ENCODE data around the gene MSMB.
"Not testable (repeated sequence)": the region's sequence is repeated elsewhere in the genome, so short reads cannot be mapped to it uniquely, and the experiment has no call there.

Gene MSMB

DNA sequence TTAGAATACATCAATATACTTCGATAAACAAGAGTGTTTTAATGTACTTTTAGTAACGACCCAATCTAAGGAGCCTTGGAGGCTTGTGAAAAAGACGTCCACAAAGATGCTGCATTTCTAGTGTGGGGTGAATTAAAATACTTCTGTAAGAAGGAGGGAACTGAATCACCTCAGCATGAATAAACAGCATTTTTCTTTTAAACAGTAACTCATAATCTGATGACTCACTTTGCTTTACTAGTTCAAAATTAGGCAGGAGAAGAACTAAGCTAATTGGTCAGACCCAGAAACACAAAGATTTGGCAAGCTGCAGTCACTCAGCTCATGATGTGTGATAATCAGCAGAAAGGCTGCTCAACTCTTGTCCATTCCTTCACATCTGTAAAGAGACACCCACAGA, 39.9 kb downstream of the MSMB start:
- peak; percentile 60 for DNase-seq (ENCODE audit: low spot score)

- DNase-seq (ENCODE audit: low spot score), result no peak
These were observed 40.7 kb downstream of the MSMB start for GRCh38 chr10:46005383-46005782.

DNA sequence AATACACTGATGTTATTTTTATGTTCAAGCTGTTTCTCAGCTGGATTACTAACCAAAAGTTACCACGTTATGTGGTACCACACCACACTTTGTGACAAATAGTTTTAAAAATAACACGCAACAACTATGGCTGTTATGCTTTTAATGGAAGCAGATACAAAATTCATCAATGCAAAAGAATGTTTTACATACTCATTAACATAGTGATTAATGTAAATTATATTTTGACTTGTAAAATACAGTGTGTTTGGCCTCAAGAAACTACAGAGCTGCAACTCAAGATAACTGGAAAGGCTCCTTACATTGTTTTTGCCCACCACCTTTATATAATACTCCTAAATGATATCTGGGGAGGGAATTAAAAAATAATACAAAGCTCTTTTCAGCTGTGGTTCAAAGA, 41.1 kb downstream of the MSMB start:
- no peak for DNase-seq (ENCODE audit: low spot score)

- peak; percentile 32 for DNase-seq (ENCODE audit: low spot score)
These were observed 43.0 kb downstream of the MSMB start for GRCh38 chr10:46002916-46003693.

DNA sequence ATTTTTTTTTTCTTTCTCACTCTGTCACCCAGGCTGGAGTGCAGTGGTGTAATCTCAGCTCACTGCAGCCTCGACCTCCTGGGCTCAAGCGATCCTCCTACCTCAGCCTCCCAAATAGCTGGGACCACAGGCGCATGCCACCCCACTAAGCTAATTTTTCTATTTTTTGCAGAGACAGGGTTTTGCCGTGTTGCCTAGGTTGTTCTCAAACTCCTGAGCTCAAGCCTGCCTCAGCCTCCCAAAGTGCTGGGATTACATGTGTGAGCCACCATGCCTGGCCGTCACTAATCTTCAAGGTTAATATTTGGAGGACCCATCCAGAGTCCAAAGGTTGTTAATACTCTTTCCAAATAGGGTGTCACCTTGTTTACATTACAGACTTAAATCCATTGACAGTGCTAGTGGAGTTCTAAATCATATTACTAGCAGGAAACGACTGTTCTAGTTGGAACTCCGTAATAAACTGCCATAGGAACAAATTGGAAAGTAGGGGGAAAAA, 43.8 kb downstream of the MSMB start:
- not testable (repeated sequence) for DNase-seq (ENCODE audit: low spot score)

- no peak for DNase-seq (ENCODE audit: low spot score)
These were observed 44.8 kb downstream of the MSMB start for GRCh38 chr10:46001187-46001756.

DNA sequence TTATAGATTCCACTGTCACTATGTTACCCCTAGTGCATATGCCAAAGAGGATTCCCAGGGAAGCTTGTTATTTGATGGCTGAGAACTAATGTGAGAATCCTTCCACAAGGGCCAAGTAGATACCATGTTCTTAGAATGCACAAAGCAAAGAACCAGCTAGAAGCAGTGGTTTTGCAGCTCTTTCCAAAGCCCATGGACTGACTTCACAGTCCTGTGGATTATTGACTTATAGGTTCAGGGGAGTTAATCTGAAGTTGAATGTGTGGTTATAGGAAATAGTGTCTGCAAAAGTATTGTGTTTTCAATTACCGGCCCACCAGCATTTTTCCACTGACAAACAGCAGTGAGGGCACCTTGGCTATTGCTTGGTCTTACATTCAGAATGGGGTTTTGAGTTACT, 45.5 kb downstream of the MSMB start:
- DNase-seq (ENCODE audit: low spot score), result no peak

DNA sequence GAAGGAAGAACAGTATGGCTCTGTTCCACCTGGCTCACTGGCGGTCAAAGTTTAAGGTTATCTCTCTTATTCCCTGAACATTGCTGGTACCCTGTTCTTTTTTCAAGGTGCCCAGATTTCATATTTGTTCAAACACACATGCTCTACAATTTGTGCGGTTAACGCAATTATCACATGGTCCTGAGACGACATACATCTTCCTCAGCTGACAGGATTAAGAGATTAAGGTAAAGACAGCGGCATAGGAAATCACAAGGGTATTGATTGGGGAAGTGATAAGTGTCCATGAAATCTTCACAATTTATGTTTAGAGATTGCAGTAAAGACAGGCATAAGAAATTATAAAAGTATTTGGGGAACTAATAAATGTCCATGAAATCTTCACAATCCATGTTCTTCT, 46.1 kb downstream of the MSMB start:
- DNase-seq (ENCODE audit: low spot score), result not testable (repeated sequence)

- DNase-seq (ENCODE audit: low spot score), result no peak
These were observed 47.9 kb downstream of the MSMB start for GRCh38 chr10:45997994-45998763.

DNA sequence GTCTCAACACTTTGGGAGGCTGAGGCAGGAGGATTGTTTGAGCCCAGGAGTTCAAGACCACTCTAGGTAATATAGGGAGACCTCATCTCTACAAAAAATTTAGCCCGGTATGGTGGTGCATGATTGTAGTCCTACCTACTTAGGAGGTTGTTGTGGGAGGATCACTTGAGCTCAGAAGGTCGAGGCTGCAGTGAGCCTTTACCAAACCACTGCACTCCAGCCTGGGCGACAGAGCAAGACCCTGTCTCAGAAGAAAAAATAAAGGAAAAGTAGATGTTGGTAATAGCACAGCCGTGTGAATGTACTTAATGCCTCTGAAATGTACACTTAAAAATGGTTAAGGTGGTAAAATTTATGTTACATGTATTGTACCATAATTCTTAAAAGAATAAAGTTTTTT, 48.5 kb downstream of the MSMB start:
- no peak for DNase-seq (ENCODE audit: low spot score)

DNA sequence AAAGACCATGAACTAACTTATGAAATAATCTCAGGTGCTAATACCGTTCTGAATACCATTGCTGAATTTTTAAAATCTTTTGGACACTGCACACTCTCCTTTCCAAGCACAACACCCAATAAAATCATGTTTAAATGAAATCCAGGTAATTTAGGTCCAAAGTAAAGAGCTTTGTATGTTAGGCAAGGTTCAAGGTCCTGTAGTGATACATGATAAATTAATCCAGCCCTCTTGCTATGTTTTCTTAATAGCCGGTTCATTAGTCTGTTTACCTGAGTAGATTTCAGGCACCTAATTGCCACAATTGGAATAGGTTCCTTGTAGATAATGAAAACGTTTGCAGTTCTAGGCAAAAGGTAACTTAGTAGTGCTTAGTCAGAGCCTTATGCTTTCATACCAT, 60.5 kb downstream of the MSMB start:
- not testable (repeated sequence) for DNase-seq (ENCODE audit: low spot score)

DNA sequence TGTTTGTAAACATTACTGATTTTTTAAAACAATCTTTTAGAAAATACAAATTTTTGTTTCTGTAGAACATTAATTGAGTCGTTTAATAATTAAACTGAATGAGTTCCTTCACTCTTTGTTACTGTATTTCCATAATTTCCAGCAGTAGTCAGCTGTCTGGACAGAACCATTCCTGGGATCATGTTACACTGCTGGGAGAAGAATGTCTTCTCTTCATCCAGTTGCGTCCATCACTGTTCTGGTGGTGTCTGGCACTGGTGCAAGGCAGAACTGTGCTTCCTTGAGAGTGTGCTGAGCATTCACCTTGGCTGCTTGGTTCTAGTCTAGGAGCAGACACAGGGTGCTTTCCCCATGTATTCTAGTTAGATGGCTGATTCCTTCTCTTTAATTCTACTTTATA, 61.6 kb downstream of the MSMB start:
- DNase-seq (ENCODE audit: low spot score), result not testable (repeated sequence)

- not testable (repeated sequence) for DNase-seq (ENCODE audit: low spot score)
These were observed 62.4 kb downstream of the MSMB start for GRCh38 chr10:45983538-45984186.

Measured in AG20443 (cell line).